Astrocyte of the spinal cord (primary cell): Measurements from ENCODE around the gene KRTAP10-11.

ENCODE experiments used
- DNase-seq: peaks from one replicate; pipeline ENCODE4 v3.0.0; 2011; ENCODE audit warnings: low read depth, low spot score
- H3K4me3 ChIP-seq: 2 replicates; pipeline ENCODE4 v1.5.1; 2011; ENCODE audit warnings: low read depth, mild to moderate bottlenecking, low read length, moderate library complexity
- CTCF ChIP-seq: IDR thresholded peaks from 2 replicates; pipeline ENCODE4 v1.5.1; 2012; ENCODE audit warnings: low read depth, mild to moderate bottlenecking, low read length, inconsistent platforms
- in situ Hi-C: cut with HindIII; loops from 2 replicates; pipeline ENCODE4 v1.10.0; 2017; ENCODE audit warnings: low sequenced_read_pairs

The KRTAP10-11 gene

DNA sequence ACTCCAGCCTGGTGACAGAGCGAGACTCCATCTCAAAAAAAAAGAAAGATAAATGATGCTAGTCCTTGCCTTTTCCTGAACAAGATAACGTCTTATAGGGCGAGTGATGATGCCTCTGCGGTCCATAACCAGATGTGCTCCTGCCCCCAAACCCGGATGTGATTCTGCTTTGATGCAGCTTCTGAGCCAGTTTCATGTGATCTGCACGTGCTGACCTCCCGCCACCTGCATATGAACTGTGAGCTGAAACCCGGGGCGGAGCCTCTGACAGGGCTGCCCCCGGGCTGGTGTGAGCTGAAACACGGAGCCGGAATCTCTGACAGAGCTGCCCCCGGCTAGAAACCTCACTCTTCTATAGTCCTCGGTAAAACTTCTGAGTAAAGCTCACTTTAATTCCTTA, 6.9 kb downstream of the KRTAP10-11 start:
- H3K4me3 ChIP-seq = no peak overlapping the region
- DNase-seq = no peak
- no peak for TF ChIP-seq CTCF
- in situ Hi-C loops = no loop called here

DNA sequence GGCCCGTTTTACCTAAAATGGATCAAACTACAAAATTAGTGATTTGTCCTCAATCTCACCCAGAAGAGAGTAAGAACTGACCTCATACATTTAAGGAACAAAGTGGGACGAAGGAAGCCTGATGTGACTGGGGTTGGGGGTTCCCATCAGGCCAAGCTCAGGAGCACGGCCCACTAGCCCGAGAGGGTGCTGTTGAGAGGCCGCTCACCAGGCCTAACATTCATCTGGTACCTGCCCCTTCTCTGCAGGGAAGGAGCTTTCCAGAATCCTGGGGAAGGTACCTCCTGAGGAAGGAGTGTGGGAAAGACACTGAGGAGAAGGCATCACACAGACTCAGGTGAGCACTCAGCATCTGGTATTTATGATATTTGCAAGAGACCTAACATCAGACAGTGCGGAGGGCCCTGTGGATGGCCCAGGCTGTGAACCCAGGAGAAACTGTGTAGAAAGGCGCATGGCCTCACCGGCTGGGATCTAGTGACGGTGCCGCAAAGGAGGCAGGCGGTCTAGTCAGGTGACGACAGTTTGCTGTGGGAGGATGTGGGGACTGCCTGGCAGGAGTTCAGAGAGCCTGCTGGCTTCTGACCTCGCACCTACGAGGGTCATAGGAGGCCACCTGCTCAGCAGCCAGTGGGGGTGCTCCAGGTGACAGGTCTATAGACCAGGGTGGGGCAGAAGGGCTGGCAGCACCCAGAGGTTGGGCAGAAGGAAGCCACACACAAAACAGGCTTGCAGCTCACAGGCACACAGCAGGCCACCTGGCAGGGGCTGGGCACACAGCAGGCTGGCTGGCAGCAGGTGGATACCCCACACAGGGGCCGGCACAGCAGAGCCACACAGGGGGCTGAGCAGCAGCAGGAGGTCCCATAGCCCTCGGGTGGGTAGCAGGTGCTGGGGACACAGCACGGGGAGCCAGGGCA, 7.7 kb downstream of the KRTAP10-11 start:
- no peak overlapping the region for H3K4me3 ChIP-seq
- in situ Hi-C loops = no loop called here
- DNase-seq = no peak
- TF ChIP-seq CTCF = no peak

DNA sequence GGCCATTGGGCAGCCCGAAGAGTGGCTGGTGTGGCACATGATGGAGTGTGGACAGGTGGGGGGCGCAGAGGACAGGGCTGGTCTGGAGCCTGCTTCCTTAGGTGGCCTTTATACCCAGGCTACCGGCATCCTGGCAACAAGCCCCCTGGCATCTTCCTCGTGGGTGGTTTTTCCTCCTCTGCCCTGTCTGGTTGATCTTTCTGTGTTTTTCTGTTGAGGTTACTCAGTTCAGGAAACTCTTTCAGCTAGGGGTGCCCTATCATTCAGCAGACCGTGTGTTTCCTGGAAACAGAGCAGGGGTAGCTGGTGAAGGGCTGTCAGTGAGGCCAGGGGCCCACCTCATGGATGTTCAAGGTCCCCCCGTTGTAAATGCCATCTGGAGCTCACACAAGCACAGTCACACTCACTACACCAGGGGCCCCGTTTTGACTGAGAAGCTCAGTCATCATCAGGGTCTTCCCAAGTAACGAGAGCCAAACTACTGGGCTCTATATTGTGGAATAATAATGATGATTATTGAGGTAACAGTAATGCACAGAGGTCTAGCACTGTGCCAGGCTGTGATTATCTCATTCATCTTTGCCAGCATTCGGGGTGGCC, 8.5 kb downstream of the KRTAP10-11 start, which contains the start of gene KRTAP12-4:
Gene KRTAP12-4 (minus strand): TSS at position 84 of the 600 bp plus-strand sequence. CDS start 45 bp downstream, at position 39.
- no peak within 1 kb of the TSS for H3K4me3 ChIP-seq
- in situ Hi-C loops = no loop called here
- DNase-seq = no peak
- TF ChIP-seq CTCF = no peak

GRCh38 chr21:44656868-44657267, 10.7 kb downstream of the KRTAP10-11 start:
- in situ Hi-C loops = no loop called here
- no peak overlapping the region for H3K4me3 ChIP-seq
- no peak for TF ChIP-seq CTCF
- no peak for DNase-seq

GRCh38 chr21:44657635-44658540, 11.7 kb downstream of the KRTAP10-11 start, which contains the start of gene KRTAP12-3:
KRTAP12-3 (plus strand) TSS chr21:44657932; CDS start chr21:44657980, 48 bp downstream.
- H3K4me3 ChIP-seq = no peak within 1 kb of the TSS
- TF ChIP-seq CTCF = no peak
- in situ Hi-C loops = no loop called here
- no peak for DNase-seq

DNA sequence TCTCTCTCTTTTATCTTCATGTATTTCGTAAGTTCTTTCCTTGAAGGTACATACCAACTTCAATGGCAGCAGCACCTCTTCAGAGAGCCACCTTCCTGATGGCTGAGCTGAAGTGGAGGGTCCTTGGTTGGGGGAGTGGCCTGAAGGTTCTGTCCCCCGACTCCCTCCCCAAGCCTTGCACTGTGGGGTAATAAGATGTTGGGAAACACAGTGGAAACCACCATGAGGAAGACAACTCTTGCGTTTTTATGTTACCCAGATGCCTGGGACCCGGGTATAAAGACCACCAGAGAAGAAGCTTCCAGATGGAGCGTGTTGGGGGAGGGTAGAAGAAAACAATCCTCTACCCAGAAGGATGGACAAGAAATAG, 12.3 kb downstream of the KRTAP10-11 start:
- TF ChIP-seq CTCF = no peak
- no peak overlapping the region for H3K4me3 ChIP-seq
- DNase-seq = no peak
- in situ Hi-C loops = no loop called here
